Esophagus muscularis mucosa (tissue), 4 donors: ENCODE data around the gene RRP9. TPM values are rescaled to one million over a fixed set of nuclear protein-coding genes. Genes with fewer than 3 reads are reported as not detected.

Source experiments
- DNase-seq: peaks from one replicate; pipeline ENCODE4 v3.0.0-alpha.2; 2017; ENCODE audit errors: extremely low spot score
- H3K27ac ChIP-seq, 4 donors: fragments of 200-600 bp; sonication (generic); replicated peaks in 1 of 4; 1 replicate in 3 of 4; 2 replicates in 1 of 4; pipeline ENCODE4 v1.5.1; 2016 to 2019; ENCODE audit warnings: mild to moderate bottlenecking in 1 of 4
- H3K27me3 ChIP-seq, 4 donors: fragments of 200-600 bp; sonication (generic); one replicate each; pipeline versions ENCODE4 v1.5.1 to v1.6.0; 2016 to 2019
- H3K36me3 ChIP-seq, 4 donors: fragments of 200-600 bp; sonication (generic); one replicate each; pipeline ENCODE4 v1.5.1; 2016 to 2019
- H3K4me1 ChIP-seq, 4 donors: fragments of 200-600 bp; sonication (generic); one replicate each; pipeline ENCODE4 v1.5.1; 2016 to 2019
- H3K4me3 ChIP-seq, 4 donors: fragments of 200-600 bp; sonication (generic); 1 replicate in 2 of 4; 2 replicates in 2 of 4; pipeline ENCODE4 v1.5.1; 2016 to 2019; ENCODE audit warnings: mild to moderate bottlenecking in 4 of 4, moderate library complexity in 1 of 4
- H3K9me3 ChIP-seq, 4 donors: fragments of 200-600 bp; sonication (generic); 1 replicate in 3 of 4; 2 replicates in 1 of 4; pipeline ENCODE4 v1.5.1; 2016 to 2019
- CTCF ChIP-seq, 3 experiments: fragments of 200-600 bp in 2 of 3; fragments of 450-650 bp in 1 of 3; sonication (generic) in 2 of 3; IDR thresholded peaks; one replicate each; pipeline ENCODE4 v1.5.1; 2017 to 2019; ENCODE audit warnings: antibody characterized with exemption in 3 of 3, mild to moderate bottlenecking in 2 of 3, moderate library complexity in 1 of 3
- EP300 ChIP-seq: sonication (generic); formaldehyde crosslinking; IDR thresholded peaks from one replicate; pipeline ENCODE4 v1.6.1; 2017; ENCODE audit warnings: antibody characterized with exemption
- POLR2A ChIP-seq: fragments of 450-650 bp; IDR thresholded peaks from one replicate; pipeline ENCODE4 v1.6.1; 2017; ENCODE audit warnings: antibody characterized with exemption, moderate library complexity, mild to moderate bottlenecking, low read depth
- POLR2AphosphoS5 ChIP-seq, 2 donors: sonication (generic); formaldehyde crosslinking; IDR thresholded peaks; one replicate each; pipeline ENCODE4 v1.6.1; 2017; ENCODE audit warnings: antibody characterized with exemption in 2 of 2
- WGBS: methylation state at CpG from one replicate; pipeline ENCODE4 v1.1.5; 2018; 5-methylcytosine and 5-hydroxymethylcytosine counted together
- intact Hi-C: fragments of 100-400 bp; cut with DNase I; formaldehyde crosslinking; loops from one replicate; pipeline ENCODE4 v1.15.1; 2023
- total RNA-seq, 4 donors: library from RNA; depleted of rRNA; stranded (reverse); fragments of >200 nt; gene quantifications; one replicate each; pipeline versions ENCODE4 v1.1.0 to v1.2.1, GENCODE V29; 2016

The RRP9 gene
- total RNA-seq, 4 donors from 2014 or later = 9.6 to 20.7 (median 15.5) TPM

DNA sequence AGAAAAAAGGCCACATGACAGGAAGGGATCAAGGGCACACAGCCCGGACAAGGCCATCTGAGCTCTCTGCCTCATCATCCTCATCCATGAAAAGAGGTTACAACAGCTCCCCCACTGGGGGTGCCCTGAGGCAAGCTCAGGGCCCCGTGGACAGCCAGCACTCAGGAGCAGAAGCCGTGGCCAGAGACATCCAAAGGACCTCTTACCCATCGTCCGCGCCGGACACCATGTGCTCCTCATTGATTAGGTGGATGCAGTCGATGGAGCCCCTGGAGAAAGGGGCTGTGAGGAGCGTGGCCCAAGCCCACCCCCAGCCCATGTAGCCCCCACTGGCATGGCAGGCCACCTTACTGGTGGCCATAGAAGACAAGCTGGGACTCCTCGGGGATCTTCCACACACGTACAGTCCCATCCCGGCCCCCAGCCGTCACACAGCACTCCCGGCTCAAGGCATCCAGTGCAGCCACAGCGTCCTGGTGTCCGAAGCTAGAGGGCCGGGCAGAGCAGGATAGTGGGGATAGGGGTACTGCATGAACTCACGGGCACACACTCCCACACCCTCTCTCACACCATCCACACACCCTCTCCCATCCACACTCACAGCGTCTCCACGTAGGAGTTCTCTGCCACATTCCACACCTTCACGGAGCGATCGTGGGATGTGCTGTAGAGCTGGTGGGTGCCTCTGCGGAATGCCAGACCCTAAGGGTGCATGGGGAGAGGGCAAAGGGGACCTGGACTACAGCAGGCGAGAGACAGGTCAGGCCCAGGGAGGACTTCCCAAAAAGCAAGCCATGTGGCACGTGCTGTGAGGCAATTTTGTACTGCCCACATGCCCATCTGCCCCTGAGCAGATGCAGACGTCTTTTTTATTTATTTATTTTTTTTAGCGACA, 6.5 kb downstream of the RRP9 start:
- 95% methylated on average over 26 of the region's 28 CpGs for WGBS
- Histone ChIP-seq H3K27me3 (no peaks in the 10 kb centered on the region), H3K27ac (no peak overlapping the region), H3K4me1 (peaks cover 4 to 16% (median 5%) of the 10 kb centered on the region in 4 donors), H3K36me3 (peaks cover 49 to 76% (median 72%) of the 10 kb centered on the region in 4 donors), H3K9me3 (no peaks in the 10 kb centered on the region), H3K4me3 (no peak overlapping the region)
- intact Hi-C loops = no loop called here
- TF ChIP-seq CTCF (IDR thresholded peaks at IDR 0.05) = no peak
- no peak for TF ChIP-seq POLR2A
- TF ChIP-seq EP300 = no peak
- TF ChIP-seq POLR2AphosphoS5 (IDR thresholded peaks at IDR 0.05) = no peak
- no peak for DNase-seq

- Histone ChIP-seq H3K4me3 (no peak overlapping the region), H3K4me1 (peaks cover 0 to 9% (median 0%) of the 10 kb centered on the region in 4 donors), H3K27me3 (no peaks in the 10 kb centered on the region), H3K36me3 (peaks cover 49 to 76% (median 69%) of the 10 kb centered on the region in 4 donors), H3K27ac (no peak overlapping the region), H3K9me3 (no peaks in the 10 kb centered on the region)
- no peak for TF ChIP-seq EP300
- TF ChIP-seq CTCF (IDR thresholded peaks at IDR 0.05) = no peak
- no peak for TF ChIP-seq POLR2AphosphoS5 (IDR thresholded peaks at IDR 0.05)
- no peak for TF ChIP-seq POLR2A
- 95% methylated on average over 6 of the region's 11 CpGs for WGBS
- intact Hi-C loops = no loop called here
- DNase-seq = no peak
Observed at GRCh38 chr3:51934139-51934850, 7.4 kb downstream of the RRP9 start.

- Histone ChIP-seq H3K27me3 (no peaks in the 10 kb centered on the region), H3K36me3 (peaks cover 49 to 73% (median 63%) of the 10 kb centered on the region in 4 donors), H3K4me1 (peaks cover 0 to 2% (median 0%) of the 10 kb centered on the region in 4 donors), H3K27ac (no peak overlapping the region), H3K4me3 (no peak overlapping the region), H3K9me3 (no peaks in the 10 kb centered on the region)
- DNase-seq = no peak
- WGBS = 94% methylated on average over 10 of the region's 13 CpGs
- TF ChIP-seq POLR2AphosphoS5 (IDR thresholded peaks at IDR 0.05) (no peak), POLR2A (no peak), EP300 (no peak), CTCF (IDR thresholded peaks at IDR 0.05) (no peak)
- intact Hi-C loops = no loop called here
Observed at GRCh38 chr3:51933471-51934138, 8.1 kb downstream of the RRP9 start.

DNA sequence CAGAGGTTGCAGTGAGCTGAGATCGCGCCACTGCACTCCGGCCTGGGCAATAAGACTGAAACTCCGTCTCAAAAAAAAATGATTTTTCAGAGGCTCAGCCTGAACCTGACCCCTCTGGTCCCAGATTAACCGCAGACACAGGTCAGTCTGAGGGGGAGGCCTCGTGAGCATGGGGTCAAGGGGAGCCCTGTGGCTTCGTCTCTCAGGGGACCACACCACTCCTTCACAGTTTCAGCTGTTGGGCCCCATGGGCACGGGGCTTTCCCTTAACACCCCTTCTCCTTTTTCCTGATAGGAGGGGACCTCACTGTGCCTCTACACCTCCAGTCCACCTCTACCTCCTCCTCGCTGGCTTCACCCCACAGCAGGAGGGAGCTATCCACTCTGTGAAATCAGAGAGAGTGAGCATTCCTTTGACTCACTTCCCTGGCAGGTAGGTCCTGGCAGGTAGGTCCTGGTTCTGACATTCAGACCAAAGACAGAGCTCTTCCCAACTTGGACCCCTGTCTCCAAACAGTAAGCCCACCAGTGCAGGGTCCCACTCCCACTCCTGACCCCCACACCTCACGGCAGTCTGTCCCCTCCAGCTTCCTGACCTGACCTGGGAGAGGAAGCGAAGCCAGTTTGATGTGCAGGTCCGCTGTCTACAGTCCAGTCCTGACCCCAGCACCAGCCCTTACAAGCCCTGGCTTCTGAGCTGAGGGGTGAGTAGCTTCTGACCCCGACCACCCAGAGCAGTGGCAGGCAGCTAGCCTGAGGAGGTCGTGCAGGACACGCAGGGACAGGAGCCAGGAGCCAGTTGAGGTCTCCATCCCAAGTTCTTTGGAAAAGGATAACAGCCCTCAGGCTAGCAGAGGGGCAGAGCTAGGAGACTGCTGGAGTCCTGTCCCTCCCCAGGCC, 9.0 kb downstream of the RRP9 start:
- Histone ChIP-seq H3K27me3 (no peaks in the 10 kb centered on the region), H3K36me3 (peaks cover 47 to 65% (median 55%) of the 10 kb centered on the region in 4 donors), H3K9me3 (no peaks in the 10 kb centered on the region), H3K4me1 (no peaks in the 10 kb centered on the region), H3K27ac (no peak overlapping the region), H3K4me3 (no peak overlapping the region)
- intact Hi-C loops = no loop called here
- TF ChIP-seq EP300 = no peak
- TF ChIP-seq POLR2A = no peak
- TF ChIP-seq POLR2AphosphoS5 (IDR thresholded peaks at IDR 0.05) = no peak
- no peak for TF ChIP-seq CTCF (IDR thresholded peaks at IDR 0.05)
- WGBS = 91% methylated on average over 13 of the region's 15 CpGs
- no peak for DNase-seq
